A375 (cell line): ENCODE results near the gene SPATA31A1. TPM values are rescaled to one million over a fixed set of nuclear protein-coding genes. Genes with fewer than 3 reads are reported as not detected.

ENCODE experiments used
- total RNA-seq: library from RNA; depleted of rRNA; stranded (reverse); fragments of >200 nt; shearing (Covaris generic); gene quantifications from 2 replicates; pipeline ENCODE4 v1.2.3, GENCODE V29; 2014; rRNA removed

Gene SPATA31A1
- total RNA-seq: 0.08 TPM in 1 of 2 replicates, not detected in the other

GRCh38 chr9:39355369-39355768 lies at the start of gene SPATA31A1:
Gene SPATA31A1 (plus strand): TSS chr9:39355669. CDS start chr9:39355731, 62 bp downstream.

Other genes with a start within 250 kb of the SPATA31A1 start
- 37.7 and 48.8 TPM in 2 replicates for gene CNTNAP3, start 67.5 kb upstream of the SPATA31A1 start, total RNA-seq